GM20431 (cell line): ENCODE measurements around the gene MORC1.

Experiments
- in situ Hi-C: fragments of 300-500 bp; cut with MseI, MboI; formaldehyde crosslinking; loops from one replicate; pipeline ENCODE4 v1.15.0; 2020; ENCODE audit warnings: low sequenced_read_pairs; ENCODE audit not compliant: unreplicated experiment

The MORC1 gene

DNA sequence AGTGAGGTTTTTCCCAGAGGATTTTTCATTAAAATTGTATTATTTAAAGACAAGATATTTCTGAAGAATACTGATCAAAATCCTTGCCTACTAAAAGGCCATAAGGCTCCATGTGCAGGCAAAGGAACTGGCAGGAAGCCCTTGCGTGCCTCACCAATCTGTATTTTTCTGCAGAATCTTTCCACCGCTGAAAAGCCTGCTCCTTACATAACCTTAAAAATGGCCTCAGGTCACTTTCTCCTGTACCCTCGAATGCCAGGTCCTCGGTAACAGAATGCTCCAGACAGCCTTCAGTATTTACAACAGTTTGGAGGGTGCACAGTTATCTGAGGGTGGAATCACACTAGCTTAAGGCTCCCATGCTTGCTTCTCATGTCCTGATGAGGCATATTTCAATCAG, 3.2 kb downstream of the MORC1 start:
- in situ Hi-C loops = no loop called here

GRCh38 chr3:109112946-109113760, 4.8 kb downstream of the MORC1 start:
- in situ Hi-C loops = no loop called here

DNA sequence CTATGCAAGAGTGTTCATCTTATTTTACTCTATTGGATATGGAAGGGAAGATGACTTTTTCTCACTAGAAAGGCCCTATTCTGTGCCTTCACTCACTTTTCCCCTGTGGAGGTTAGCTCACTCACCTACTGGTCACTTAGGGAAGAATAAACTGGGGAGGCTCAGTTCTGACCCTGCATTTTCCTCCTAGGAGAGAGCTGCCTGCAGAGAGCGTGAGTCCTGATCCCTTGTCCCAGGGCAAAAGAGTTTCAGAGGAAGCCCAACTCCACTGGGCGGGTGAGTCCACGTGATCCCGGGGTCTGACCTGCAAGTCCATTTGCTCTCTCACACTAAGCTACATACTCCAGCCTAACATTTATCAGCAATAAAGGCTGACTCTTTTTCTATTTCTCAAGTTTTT, 8.4 kb downstream of the MORC1 start:
- in situ Hi-C loops = no loop called here

DNA sequence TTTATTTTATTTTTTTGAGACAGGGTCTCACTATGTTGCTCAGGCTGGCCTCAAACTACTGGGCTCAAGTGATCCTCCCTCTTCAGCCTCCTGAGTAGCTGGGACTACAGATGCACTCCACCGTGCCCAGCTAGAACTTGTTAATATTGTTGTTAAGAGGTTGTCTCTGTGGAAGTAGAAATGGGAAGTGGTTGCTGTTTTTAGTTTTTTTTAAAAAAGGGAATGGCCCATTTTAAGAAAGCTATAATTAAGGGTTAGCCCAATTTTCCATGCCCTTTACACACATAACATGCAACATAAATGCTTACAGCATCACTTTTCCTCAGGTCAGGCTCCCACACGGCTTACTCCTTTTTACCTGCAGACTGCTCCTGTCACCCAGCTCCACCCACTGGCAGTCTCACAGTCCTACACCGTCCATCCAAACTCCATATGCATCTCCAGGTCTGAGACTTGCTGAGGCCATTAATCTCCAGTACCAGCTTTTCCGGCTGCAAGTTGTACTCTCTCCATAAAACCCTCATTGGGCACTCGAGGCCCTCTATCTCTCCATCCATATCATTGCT, 19.8 kb downstream of the MORC1 start:
- in situ Hi-C loops = no loop called here

- in situ Hi-C loops = no loop called here
Observed at GRCh38 chr3:109095166-109095565, 22.8 kb downstream of the MORC1 start.

DNA sequence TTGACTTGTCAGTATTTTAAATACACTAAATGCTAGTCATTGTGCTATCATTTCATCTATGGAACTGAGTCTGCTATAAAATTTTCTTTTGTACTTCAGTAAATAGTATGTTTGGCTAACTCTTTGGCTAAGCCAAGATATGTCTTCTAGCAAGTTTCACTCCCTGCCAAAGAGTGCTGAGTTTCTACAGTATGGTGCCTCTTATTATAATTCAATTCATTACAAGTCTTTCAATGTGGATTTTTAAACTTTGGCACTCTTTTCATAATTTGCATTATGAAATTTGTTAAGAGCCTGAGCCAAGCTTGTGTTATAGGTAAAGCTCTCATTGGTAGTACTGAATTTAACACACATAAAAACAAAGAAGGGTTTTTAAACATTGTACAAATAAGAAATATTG, 24.4 kb downstream of the MORC1 start:
- in situ Hi-C loops = no loop called here

DNA sequence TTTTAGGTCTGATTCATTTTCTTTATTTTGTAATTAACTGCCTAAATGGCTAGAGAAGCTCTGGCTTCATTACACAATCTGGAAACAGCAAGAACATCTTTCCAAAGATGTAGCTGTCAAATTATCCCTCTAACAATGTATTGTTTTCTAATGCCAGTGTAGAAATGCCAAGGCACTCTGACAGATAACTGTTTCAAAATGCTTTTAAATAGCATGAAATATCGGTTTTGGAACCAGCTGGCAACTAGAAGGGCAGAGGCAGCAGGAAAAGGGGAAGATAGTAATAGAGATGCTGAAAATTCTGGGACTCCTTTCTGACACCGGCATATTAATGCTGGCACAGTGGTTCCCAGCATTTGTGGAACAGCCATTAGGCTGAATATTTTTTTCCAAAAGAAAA, 26.1 kb downstream of the MORC1 start:
- in situ Hi-C loops = no loop called here

- in situ Hi-C loops = loop anchor here (10.0 kb wide), 1 partner anchor 64 kb away; no protein-coding TSS in a partner anchor
Observed at GRCh38 chr3:109089265-109089664, 28.7 kb downstream of the MORC1 start.

- in situ Hi-C loops = loop anchor here (10.0 kb wide), 1 partner anchor 57 kb away; no protein-coding TSS in a partner anchor
Observed at GRCh38 chr3:109081746-109082510, 36.0 kb downstream of the MORC1 start.

DNA sequence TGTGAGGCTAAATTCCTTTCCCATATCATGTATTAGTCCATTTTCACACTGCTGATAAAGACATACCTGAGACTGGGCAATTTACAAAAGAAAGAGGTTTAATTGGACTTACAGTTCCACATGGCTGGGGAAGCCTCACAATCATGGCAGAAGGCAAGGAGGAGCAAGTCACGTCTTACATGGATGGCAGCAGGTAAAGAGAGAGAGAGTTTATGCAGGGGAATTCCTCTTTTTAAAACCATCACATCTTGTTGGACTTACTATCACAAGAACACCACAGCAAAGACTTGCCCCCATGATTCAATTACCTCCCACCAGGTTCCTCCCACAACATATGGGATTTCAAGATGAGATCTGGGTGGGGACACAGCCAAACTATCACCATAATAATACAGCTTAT, 37.8 kb downstream of the MORC1 start:
- in situ Hi-C loops = loop anchor here (10.0 kb wide), 1 partner anchor 55 kb away; no protein-coding TSS in a partner anchor

DNA sequence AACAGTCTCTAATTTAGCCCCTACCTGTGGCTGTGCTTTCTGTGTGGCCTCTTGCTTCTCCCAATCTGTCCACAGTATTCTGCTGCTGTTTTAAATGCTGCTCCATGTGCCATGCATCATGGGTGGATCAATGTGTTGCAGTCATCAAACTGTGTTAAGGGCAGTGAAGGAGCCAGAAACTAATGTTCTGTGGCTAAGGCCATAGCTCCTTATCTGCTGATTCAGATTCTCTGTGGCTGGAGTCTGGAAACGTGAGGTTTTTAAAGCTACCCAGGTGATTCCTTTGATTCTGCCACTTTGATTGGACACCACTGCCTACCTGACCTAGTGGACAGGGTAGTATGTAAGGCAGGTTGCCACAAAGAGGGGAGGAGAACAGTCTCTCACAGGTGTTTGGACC, 44.8 kb downstream of the MORC1 start:
- in situ Hi-C loops = no loop called here

DNA sequence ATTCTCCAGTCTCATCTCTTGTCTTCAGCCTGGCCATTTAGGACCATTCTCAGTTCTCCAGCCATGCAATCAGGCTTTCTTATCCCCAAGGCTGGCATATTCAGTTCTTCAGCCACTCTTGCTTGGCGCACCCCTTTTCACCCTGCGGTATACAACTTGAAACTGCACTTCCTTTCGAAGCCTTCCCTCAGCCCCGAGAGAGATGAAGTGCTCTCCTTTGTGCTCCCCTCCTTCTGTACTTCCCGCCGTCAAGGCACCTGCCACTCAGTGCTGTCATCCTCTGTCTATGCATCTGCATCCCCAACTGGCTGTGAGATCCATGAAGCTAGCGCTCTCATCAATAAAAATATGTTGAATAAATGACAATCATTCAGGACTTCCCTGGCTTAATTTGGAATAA, 45.7 kb downstream of the MORC1 start:
- in situ Hi-C loops = no loop called here

DNA sequence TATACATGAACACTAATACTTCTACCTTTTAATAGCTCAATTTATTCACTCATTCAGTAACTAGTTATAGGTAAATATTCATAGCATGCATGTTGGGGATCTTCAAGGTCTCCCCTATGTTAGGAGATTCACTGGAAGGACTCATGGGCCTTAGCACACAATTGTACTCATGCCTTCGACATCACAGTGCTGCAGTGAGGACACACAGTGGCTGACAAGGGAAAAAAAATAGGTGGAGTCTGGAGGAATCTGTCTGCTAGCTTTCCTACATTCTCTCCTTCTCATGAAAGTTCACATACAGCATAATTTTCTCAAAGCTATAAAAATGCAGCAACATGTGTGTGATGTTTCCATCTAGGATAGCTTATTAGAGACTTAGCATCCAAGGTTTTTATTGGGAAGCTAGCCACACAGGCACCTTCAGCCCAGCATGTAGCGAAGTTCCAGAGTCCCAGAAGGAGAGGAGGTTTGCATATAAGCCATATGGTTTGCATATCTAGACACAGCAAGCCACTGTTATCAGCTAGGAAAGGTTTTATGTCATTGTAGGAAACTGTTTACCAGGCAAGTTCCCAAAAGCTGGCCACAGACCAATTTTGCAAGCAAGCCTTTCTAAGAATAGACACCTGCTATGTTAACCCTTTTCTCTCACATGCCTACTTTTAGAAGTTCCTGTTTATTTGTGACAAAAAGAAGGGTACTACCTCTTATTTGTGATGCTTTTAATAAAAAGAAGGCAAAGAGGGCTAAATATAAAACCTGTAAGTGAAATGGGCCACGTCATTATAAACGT, 46.4 kb downstream of the MORC1 start:
- in situ Hi-C loops = no loop called here

- in situ Hi-C loops = no loop called here
Observed at GRCh38 chr3:109070211-109070610, 47.7 kb downstream of the MORC1 start.

- in situ Hi-C loops = no loop called here
Observed at GRCh38 chr3:109066864-109067263, 51.1 kb downstream of the MORC1 start.

GRCh38 chr3:109059264-109059663, 58.7 kb downstream of the MORC1 start:
- in situ Hi-C loops = no loop called here

DNA sequence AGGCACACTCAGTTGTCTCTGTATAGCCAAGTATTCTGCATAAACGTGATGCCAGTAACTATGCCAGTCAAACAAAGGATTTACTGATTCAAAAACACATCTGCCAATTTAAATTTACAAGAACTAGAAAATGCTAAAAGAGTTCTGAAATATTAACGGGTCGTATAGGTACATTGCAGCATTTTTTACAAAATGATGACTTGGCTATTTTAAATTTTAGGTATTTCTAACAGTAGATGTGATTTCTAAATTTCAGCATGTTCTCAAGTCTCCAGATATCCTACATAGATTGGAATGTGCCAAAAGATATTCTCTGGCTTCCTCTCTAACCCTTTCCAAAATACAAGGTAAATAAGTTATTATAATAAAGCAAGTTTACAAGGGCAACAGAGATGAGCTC, 60.3 kb downstream of the MORC1 start:
- in situ Hi-C loops = no loop called here

GRCh38 chr3:109057056-109057455, 60.9 kb downstream of the MORC1 start:
- in situ Hi-C loops = no loop called here

DNA sequence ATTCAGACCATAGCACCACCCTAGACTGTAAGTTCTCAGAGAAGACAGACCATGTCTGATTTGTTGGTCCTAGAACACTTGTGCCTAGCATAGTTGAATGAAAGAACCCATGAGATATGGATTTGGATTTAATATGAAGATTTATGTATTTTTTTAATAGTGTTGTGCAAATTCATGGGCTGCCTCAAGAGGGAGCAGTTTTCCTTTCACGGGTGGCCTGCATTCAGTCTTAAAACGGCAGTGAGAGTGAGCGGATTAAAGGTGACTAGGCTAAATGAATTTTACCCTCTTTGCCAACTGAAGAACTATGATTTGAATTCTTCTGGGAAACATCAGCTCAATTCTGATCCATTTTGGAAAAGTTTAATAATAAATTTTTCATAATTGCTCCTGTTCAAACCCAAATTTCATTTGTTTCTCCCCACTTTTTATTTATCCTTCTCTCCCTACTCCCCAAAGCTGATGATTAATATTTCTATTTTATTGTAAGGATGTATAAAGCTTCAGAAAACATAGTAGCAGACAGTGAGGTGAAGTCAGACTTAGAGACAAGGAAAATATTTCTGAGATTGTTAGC, 67.3 kb downstream of the MORC1 start:
- in situ Hi-C loops = no loop called here

- in situ Hi-C loops = no loop called here
Observed at GRCh38 chr3:109047366-109047765, 70.6 kb downstream of the MORC1 start.
